Adrenal gland (tissue), 12 donors: Measurements from ENCODE around the gene DEK. TPM values are rescaled to one million over a fixed set of nuclear protein-coding genes. Genes with fewer than 3 reads are reported as not detected.

Experiments used
- DNase-seq, 7 donors: peaks; one replicate each; pipeline ENCODE4 v3.0.0-alpha.2; 2019 to 2020
- H3K27ac ChIP-seq, 5 donors: fragments of 200-600 bp; sonication (generic) in 4 of 5; 1 replicate in 3 of 5; 2 replicates in 2 of 5; pipeline versions ENCODE4 v1.5.1 to v1.8.0; 2016 to 2020; ENCODE audit warnings: mild to moderate bottlenecking in 1 of 5
- H3K27me3 ChIP-seq: fragments of 200-600 bp; 2 replicates; pipeline ENCODE4 v1.8.0; 2021
- H3K36me3 ChIP-seq, 2 donors: fragments of 200-600 bp; replicated peaks in 1 of 2; 1 replicate in 1 of 2; 2 replicates in 1 of 2; pipeline versions ENCODE4 v1.5.1 to v1.8.0; 2018 to 2022
- H3K4me1 ChIP-seq, 2 donors: fragments of 200-600 bp; replicated peaks in 1 of 2; 1 replicate in 1 of 2; 2 replicates in 1 of 2; pipeline versions ENCODE4 v1.5.1 to v1.8.0; 2018 to 2021
- H3K4me3 ChIP-seq, 4 donors: fragments of 200-600 bp; sonication (generic) in 3 of 4; one replicate each; pipeline ENCODE4 v1.5.1; 2016 to 2018
- H3K9me3 ChIP-seq, 3 donors: fragments of 200-600 bp; sonication (generic) in 1 of 3; replicated peaks in 1 of 3; 1 replicate in 2 of 3; 2 replicates in 1 of 3; pipeline versions ENCODE4 v1.5.1 to v1.8.0; 2016 to 2021
- CTCF ChIP-seq, 6 experiments: fragments of 450-650 bp in 4 of 6; fragments of 200-600 bp in 2 of 6; sonication (generic) in 1 of 6; IDR thresholded peaks; 1 replicate in 5 of 6; 2 replicates in 1 of 6; pipeline versions ENCODE4 v1.5.1 to v1.8.0; 2016 to 2021; ENCODE audit warnings: antibody characterized with exemption in 6 of 6, mild to moderate bottlenecking in 2 of 6, moderate library complexity in 1 of 6
- POLR2A ChIP-seq, 2 donors: fragments of 450-650 bp; IDR thresholded peaks; one replicate each; pipeline ENCODE4 v1.6.1; 2017; ENCODE audit warnings: antibody characterized with exemption in 2 of 2, mild to moderate bottlenecking in 2 of 2, moderate library complexity in 1 of 2
- WGBS, 4 donors: extraction: QIAGEN DNeasy Blood & Tissue Kit in 2 of 4; methylation state at CpG; one replicate each; pipeline versions ENCODE4 v1.1.5 to v1.1.7; 2013 to 2017; 5-methylcytosine and 5-hydroxymethylcytosine counted together
- intact Hi-C, 2 donors: fragments of 100-400 bp; cut with DNase I; formaldehyde crosslinking; loops; one replicate each; pipeline versions ENCODE4 v1.14.1 to v1.15.0; 2022 to 2023
- polyA plus RNA-seq, 3 donors: library from polyadenylated mRNA; stranded (reverse); fragments of 200-250 nt in 2 of 3; fragments of 350-450 nt in 1 of 3; fragmentation: Illumina TruSeq in 1 of 3; extraction: RNeasy Lipid Tissue Mini Kit (QIAGEN cat#74804) in 1 of 3; gene quantifications; one replicate each; pipeline ENCODE4 v1.2.3, GENCODE V29; 2013 to 2014
- total RNA-seq, 9 donors: library from RNA; depleted of rRNA in 4 of 9; stranded (reverse); fragments of >200 nt in 4 of 9; fragments of 120-200 nt in 1 of 9; fragmentation: NEBNext Ultra II Directional in 1 of 9; extraction: Animal tissue kit (Norgen Biotek cat#: 25700) in 1 of 9; gene quantifications; one replicate each; pipeline versions ENCODE4 v1.1.0 to v1.2.4, GENCODE V29; 2013 to 2023
- donor health status: healthy with polysubstance abuse.
- donor health status: Bipolar disorder and iron deficiency.
- donor health status: DM: yes; HTN: yes; CAD: no.
- donor health status: DM: no; HTN: no; CAD: no.
- donor health status: DM: no; HTN: no; CAD: no.
- donor health status: DM: yes; HTN: yes; CAD: no.

The DEK gene
- total and polyA plus RNA-seq, 12 donors: 15.7 to 103 (median 61.3) TPM

- Histone ChIP-seq H3K27me3 (no peaks in the 10 kb centered on the region), H3K4me3 (no peak overlapping the region), H3K36me3 (peaks cover 0 to 20% of the 10 kb centered on the region in 2 donors), H3K4me1 (no peaks in the 10 kb centered on the region), H3K27ac (no peak overlapping the region), H3K9me3 (no peaks in the 10 kb centered on the region)
- TF ChIP-seq CTCF (IDR thresholded peaks at IDR 0.05) (no peak), POLR2A (IDR thresholded peaks at IDR 0.05) (no peak)
- WGBS, 4 donors: 84 to 97% (median 96%) methylated on average over 6 of the region's 6 CpGs
- DNase-seq: no peak
- intact Hi-C loops: no loop called here
These were observed 57.7 kb downstream of the DEK start for GRCh38 chr6:18206591-18206990.

GRCh38 chr6:18204691-18205090 is 59.6 kb downstream of the DEK start:
- H3K9me3 ChIP-seq: no peaks in the 10 kb centered on the region
- intact Hi-C loops: no loop called here
- no peaks in the 10 kb centered on the region for H3K4me1 ChIP-seq
- peaks cover 0 to 20% of the 10 kb centered on the region in 2 donors for H3K36me3 ChIP-seq
- DNase-seq: no peak
- TF ChIP-seq CTCF (IDR thresholded peaks at IDR 0.05) (no peak), POLR2A (IDR thresholded peaks at IDR 0.05) (no peak)
- H3K27ac ChIP-seq: no peak overlapping the region
- 89 to 95% (median 92%) methylated on average over 8 of the region's 8 CpGs for WGBS, 4 donors
- H3K27me3 ChIP-seq: no peaks in the 10 kb centered on the region
- H3K4me3 ChIP-seq: no peak overlapping the region

- peaks cover 0 to 20% of the 10 kb centered on the region in 2 donors for H3K36me3 ChIP-seq
These were observed 60.5 kb downstream of the DEK start for GRCh38 chr6:18203786-18204185.

GRCh38 chr6:18192026-18192425 is 72.3 kb downstream of the DEK start:
- WGBS, 4 donors: 60 to 78% (median 62%) methylated on average over 3 of the region's 3 CpGs

More at GRCh38 chr6:18203786-18204185, 60.5 kb downstream of the DEK start:
- WGBS, 4 donors: 90 to 95% (median 92%) methylated on average over 6 of the region's 6 CpGs
- DNase-seq: no peak
- intact Hi-C loops: no loop called here
- H3K27ac ChIP-seq: no peak overlapping the region
- no peak for TF ChIP-seq POLR2A (IDR thresholded peaks at IDR 0.05)
- TF ChIP-seq CTCF (IDR thresholded peaks at IDR 0.05): no peak
- no peaks in the 10 kb centered on the region for H3K27me3 ChIP-seq
- H3K4me3 ChIP-seq: no peak overlapping the region
- H3K9me3 ChIP-seq: no peaks in the 10 kb centered on the region
- H3K4me1 ChIP-seq: no peaks in the 10 kb centered on the region

More at GRCh38 chr6:18192026-18192425, 72.3 kb downstream of the DEK start:
- peak in 6 of 7 donors; percentile 27 to 73 (median 48) for DNase-seq
- no peak overlapping the region for H3K4me3 ChIP-seq
- H3K27me3 ChIP-seq: no peaks in the 10 kb centered on the region
- intact Hi-C loops: no loop called here
- TF ChIP-seq CTCF (IDR thresholded peaks at IDR 0.05) (no peak), POLR2A (IDR thresholded peaks at IDR 0.05) (no peak)
- H3K9me3 ChIP-seq: no peaks in the 10 kb centered on the region
- H3K36me3 ChIP-seq: peaks cover 0 to 2% of the 10 kb centered on the region in 2 donors
- H3K27ac ChIP-seq: peak overlapping the region in 1 of 5 donors; percentile 61
- no peaks in the 10 kb centered on the region for H3K4me1 ChIP-seq
